Measurements from ENCODE around the gene LMOD1. TPM values are rescaled to one million over a fixed set of nuclear protein-coding genes. Genes with fewer than 3 reads are reported as not detected.

The LMOD1 gene
- total and polyA plus RNA-seq, 5 donors from 2014 or later: not detected

Other genes starting within 250 kb of the LMOD1 start
- gene IPO9, start 117.4 kb downstream of the LMOD1 start, total RNA-seq: 31.3 TPM
- 10 to 100 TPM; 13.9 to 23.6 (median 14.7) TPM for gene IPO9, start 117.4 kb downstream of the LMOD1 start, polyA plus RNA-seq
- 0.44 TPM for gene SHISA4, start 57.6 kb downstream of the LMOD1 start, total RNA-seq
- gene SHISA4, start 57.6 kb downstream of the LMOD1 start, polyA plus RNA-seq: under 1 TPM in 2 of 4 donors, not detected in 2; 0.22 to 0.44 TPM
- gene TIMM17A, start 9.0 kb upstream of the LMOD1 start, total RNA-seq: 43.1 TPM
- gene TIMM17A, start 9.0 kb upstream of the LMOD1 start, polyA plus RNA-seq: 10 to 100 TPM; 28.2 to 52.7 (median 36.7) TPM
- 29.8 TPM for gene RNPEP, start 36.1 kb upstream of the LMOD1 start, total RNA-seq
- 10 to 100 TPM; 31.0 to 51.2 (median 33.0) TPM for gene RNPEP, start 36.1 kb upstream of the LMOD1 start, polyA plus RNA-seq
- 1.0 TPM for gene ELF3, start 64.0 kb upstream of the LMOD1 start, total RNA-seq
- gene ELF3, start 64.0 kb upstream of the LMOD1 start, polyA plus RNA-seq: not detected
- not detected for gene GPR37L1, start 176.4 kb upstream of the LMOD1 start, total RNA-seq
- gene GPR37L1, start 176.4 kb upstream of the LMOD1 start, polyA plus RNA-seq: under 1 TPM; 0.03 to 0.25 (median 0.17) TPM
- 84.1 TPM for gene ARL8A, start 198.2 kb upstream of the LMOD1 start, total RNA-seq
- 10 to 100 TPM in 1 of 4 donors, 1 to 10 TPM in 3; 6.6 to 11.1 (median 7.7) TPM for gene ARL8A, start 198.2 kb upstream of the LMOD1 start, polyA plus RNA-seq
- gene PTPN7, start 214.1 kb upstream of the LMOD1 start, total RNA-seq: 124 TPM
- 10 to 100 TPM; 57.5 to 83.1 (median 76.8) TPM for gene PTPN7, start 214.1 kb upstream of the LMOD1 start, polyA plus RNA-seq
- gene LGR6, start 247.3 kb upstream of the LMOD1 start, total RNA-seq: 0.32 TPM
- gene LGR6, start 247.3 kb upstream of the LMOD1 start, polyA plus RNA-seq: under 1 TPM; 0.16 to 0.87 (median 0.30) TPM

Measured in CD4-positive, CD25-positive, alpha-beta regulatory T cell (primary cell).